ENCODE data around the gene ZNF638.
"Not testable (repeated sequence)": the region's sequence is repeated elsewhere in the genome, so short reads cannot be mapped to it uniquely, and the experiment has no call there.

Gene ZNF638, protein sequence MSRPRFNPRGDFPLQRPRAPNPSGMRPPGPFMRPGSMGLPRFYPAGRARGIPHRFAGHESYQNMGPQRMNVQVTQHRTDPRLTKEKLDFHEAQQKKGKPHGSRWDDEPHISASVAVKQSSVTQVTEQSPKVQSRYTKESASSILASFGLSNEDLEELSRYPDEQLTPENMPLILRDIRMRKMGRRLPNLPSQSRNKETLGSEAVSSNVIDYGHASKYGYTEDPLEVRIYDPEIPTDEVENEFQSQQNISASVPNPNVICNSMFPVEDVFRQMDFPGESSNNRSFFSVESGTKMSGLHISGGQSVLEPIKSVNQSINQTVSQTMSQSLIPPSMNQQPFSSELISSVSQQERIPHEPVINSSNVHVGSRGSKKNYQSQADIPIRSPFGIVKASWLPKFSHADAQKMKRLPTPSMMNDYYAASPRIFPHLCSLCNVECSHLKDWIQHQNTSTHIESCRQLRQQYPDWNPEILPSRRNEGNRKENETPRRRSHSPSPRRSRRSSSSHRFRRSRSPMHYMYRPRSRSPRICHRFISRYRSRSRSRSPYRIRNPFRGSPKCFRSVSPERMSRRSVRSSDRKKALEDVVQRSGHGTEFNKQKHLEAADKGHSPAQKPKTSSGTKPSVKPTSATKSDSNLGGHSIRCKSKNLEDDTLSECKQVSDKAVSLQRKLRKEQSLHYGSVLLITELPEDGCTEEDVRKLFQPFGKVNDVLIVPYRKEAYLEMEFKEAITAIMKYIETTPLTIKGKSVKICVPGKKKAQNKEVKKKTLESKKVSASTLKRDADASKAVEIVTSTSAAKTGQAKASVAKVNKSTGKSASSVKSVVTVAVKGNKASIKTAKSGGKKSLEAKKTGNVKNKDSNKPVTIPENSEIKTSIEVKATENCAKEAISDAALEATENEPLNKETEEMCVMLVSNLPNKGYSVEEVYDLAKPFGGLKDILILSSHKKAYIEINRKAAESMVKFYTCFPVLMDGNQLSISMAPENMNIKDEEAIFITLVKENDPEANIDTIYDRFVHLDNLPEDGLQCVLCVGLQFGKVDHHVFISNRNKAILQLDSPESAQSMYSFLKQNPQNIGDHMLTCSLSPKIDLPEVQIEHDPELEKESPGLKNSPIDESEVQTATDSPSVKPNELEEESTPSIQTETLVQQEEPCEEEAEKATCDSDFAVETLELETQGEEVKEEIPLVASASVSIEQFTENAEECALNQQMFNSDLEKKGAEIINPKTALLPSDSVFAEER (N-terminal part only)

DNA sequence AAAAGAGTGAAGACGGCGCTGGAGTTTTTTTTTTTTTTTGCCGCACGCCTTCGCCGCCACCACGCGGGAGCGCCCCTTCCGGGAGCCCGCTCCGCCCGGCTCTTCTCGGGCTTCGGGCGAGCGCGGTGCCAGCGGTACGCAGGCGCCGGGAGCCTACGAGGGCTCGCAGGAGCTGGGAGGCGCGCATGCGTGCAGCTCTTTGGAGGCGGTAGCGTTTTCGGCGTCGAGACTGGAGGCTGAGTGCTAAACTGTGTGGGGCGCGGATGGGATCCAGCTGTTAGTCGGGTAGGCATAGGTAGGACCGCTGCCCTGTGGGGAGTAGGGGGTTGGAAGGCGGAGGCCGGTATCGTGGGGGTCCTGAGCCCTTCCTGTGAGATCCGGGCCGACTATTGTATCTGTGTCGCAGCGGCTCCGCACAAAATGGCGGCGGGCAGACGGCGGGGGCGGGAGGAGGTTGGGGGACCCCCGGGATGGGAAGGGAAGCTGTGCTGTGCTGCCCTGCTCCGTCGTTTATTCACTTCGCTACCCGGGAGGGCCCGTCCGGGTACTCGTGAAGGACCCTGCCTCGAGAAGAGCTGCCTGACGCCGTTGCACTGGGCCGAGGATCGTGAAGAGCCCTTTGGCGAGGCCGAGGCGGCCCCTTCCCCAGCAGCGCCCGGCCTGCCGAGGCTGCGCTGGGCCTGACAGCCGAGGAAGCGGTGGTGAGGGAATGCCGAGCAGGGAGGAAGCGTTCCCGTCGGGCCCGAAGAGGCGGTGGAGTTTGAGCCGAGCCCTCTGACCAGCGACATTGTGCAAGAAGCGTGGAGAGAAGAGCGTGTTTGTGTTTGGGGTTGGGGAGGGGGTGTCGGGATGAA, at the start of gene ZNF638:
TSS of gene ZNF638 (plus strand) at position 202 of the 854 bp plus-strand sequence. CDS start 17,173 bp downstream, outside the sequence.
- DNase-seq (ENCODE audit: low read depth in 2 of 2) = peak; percentile 77 to 90

DNA sequence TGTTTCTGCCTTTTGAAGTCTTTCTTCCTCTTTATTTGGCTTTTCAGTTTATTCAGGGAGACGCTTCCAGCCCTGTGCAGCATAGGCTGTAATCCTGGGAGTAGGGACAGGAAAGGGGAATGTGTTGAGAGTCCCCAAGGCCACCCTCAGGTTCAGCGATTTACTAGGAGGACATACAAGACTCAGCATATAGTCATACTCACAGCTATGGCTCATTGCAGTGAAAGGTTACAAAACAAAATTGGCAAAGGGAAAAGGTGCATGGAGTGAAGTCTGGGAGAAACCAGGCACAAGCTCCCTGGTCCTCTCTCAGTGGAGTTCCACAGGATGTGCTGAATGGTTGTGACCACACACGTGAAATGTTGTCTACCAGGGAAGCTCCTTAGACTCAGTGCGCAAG, 49.6 kb upstream of the ZNF638 start:
- no peak for DNase-seq (ENCODE audit: low read depth in 2 of 2)

DNA sequence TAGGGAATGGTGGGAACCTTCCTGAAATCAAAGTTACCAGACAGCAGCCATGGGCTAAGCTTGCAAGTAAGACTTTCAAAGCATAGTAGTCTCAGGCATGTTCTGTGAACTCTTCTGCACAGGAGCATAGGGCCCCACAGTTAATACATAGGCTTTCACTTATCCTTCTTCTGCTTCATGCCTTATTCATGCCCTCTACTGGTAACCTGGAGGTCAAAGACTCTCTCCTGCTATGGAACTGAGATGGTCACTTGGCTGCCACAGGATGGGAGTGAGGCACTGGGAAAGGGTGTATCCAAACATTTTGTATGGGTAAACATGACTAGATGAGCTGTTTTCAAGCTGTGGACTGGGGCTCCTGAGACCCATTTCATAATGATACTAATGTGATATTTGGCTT, 49.1 kb upstream of the ZNF638 start:
- no peak for DNase-seq (ENCODE audit: low read depth in 2 of 2)

DNA sequence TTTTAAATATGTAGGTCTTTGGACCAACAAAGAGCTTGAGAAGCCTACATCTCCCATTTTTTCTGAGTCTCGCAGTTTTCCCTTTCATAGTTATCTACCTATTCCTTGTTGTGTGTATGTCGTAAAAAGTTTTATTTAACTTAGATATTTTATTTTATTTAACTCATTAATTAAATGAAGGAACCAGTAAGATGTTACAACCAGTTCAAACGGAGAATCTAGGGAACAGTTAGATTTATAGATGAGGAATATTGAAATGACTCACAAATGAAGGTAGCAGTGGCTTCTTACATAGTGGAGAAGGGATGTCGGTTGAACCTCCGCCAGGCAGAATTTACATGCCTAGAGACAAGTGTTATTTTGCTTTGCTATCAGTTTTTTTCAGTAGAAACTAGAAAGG, 48.5 kb upstream of the ZNF638 start:
- no peak for DNase-seq (ENCODE audit: low read depth in 2 of 2)

DNA sequence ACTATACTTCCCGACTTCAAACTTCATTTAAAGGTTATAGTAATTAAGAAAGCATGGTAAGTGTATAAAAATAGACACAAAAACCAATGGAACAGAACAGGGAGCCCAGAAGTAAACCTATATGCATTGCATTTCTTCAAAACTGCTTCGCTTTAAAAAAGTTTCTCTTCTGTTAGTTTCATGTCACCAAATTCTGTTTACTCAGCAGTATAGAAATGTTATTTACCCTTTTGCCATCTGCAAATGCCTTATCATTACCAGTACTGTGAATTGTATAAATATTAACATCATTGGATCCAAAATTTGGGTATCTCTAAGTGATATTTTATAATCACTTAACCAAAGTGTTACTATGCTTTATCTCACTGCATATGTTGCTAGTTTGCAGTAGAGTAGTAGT, 45.9 kb upstream of the ZNF638 start:
- DNase-seq (ENCODE audit: low read depth in 2 of 2) = no peak

DNA sequence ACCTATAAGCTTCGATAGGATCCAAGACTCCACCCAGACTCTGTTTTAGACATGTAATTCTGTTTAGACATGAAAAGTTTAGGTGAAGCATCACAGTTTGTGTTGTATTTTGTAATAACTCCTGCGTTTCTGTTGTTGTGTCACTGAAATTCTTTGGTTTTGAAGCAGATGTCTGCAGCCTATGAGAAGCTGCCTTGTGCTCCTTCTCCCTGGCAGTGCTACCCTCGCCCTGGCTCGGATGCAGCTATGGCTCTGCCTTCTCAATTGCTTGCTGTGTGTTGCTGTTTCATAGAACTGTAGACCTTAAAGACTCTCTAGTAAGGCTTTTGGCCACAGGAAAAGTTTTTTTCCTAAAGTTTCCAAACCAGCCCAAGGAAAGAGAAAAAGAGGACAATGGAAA, 40.2 kb upstream of the ZNF638 start:
- no peak for DNase-seq (ENCODE audit: low read depth in 2 of 2)

DNA sequence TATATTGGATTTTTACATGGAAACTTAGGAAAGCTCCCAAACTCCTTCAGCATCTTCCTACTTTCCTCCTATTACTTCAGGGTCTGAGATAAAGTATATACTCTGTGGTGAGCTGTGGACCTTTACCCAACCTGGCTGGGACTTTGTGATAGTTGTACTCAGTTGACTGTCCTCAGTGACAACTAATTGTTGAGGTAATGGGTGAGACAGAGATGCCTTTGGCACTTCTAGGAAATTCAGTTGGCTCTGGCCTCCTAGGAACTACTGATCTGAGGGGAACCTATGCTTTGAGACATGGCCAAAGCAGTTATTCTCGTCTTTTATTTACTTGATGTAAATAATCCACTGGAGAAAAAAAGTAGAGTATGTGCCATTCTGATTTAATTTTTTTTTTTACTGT, 39.4 kb upstream of the ZNF638 start:
- DNase-seq (ENCODE audit: low read depth in 2 of 2) = no peak

DNA sequence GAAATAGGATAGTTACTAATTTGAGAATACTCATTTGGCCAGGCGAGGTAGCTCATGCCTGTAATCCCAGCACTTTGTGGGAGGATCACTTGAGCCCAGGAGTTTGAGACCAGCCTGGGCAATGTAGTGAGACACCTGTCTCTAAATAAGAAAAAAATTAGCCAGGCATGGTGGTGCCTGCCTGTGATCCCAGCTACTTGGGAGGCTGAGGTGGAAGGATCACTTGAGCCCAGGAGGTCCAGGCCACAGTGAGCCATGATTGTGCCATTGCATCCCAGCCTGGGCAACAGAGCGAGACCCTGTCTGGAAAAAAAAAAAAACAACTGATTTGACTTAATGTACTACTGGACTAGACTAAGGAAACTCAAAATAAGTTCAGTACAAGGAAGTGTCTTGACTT, 32.7 kb upstream of the ZNF638 start:
- no peak for DNase-seq (ENCODE audit: low read depth in 2 of 2)

DNA sequence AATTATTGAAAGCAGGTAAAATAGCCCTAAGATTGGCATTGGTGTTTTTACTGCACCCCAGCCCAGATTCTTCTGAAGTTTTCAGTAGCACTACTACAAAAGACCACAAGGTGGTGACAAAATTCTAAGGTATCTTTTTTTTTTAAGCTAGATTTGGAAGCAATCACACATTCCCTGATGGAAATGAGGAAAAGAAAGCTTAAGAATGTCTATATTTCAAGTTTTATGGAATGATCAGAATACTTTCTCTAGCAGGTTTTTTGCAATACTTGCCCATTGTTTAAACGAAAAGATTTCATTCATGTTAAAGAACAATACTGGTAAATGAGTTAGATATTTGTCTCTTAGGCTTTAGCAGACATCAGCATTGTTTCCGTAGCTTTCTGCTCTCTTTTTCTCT, 32.1 kb upstream of the ZNF638 start:
- DNase-seq (ENCODE audit: low read depth in 2 of 2) = no peak

DNA sequence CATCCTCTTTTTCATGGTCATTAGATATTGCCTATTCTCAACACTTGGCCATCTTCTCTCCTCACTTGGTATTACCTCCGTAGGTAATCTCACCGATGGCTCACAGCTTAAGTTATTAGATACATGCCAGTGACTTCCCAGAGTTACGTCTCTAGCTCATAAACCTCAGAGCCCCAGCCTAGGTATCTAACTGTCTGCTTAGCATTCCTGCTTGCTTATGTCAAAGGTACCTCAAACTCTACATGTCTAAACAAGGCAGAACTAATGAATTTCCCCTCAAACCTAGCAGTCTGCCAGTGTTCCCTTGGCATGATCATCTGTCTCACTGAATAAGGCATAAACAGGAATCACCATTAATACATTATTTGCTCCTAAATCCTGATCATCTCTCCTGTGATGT, 27.7 kb upstream of the ZNF638 start:
- DNase-seq (ENCODE audit: low read depth in 2 of 2) = no peak

DNA sequence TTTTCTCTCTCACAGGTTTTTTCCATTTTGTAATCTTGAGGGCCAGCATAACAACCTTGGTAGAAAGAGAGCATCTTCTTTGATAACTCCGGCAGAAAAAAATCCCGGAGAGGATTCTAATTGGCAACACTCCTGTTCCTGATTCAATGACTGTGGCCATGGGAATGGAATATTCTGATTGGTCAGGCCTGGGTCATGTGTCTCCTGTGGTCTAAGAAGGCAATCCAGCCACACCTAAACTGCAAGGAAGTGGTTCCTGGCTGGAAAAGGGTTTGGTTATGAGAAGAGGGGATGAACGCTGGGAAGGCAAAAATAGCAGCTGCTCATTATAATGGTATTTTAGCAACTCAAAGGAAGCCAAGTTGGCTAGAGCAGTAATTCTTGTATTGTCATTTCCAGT, 24.8 kb upstream of the ZNF638 start:
- no peak for DNase-seq (ENCODE audit: low read depth in 2 of 2)

DNA sequence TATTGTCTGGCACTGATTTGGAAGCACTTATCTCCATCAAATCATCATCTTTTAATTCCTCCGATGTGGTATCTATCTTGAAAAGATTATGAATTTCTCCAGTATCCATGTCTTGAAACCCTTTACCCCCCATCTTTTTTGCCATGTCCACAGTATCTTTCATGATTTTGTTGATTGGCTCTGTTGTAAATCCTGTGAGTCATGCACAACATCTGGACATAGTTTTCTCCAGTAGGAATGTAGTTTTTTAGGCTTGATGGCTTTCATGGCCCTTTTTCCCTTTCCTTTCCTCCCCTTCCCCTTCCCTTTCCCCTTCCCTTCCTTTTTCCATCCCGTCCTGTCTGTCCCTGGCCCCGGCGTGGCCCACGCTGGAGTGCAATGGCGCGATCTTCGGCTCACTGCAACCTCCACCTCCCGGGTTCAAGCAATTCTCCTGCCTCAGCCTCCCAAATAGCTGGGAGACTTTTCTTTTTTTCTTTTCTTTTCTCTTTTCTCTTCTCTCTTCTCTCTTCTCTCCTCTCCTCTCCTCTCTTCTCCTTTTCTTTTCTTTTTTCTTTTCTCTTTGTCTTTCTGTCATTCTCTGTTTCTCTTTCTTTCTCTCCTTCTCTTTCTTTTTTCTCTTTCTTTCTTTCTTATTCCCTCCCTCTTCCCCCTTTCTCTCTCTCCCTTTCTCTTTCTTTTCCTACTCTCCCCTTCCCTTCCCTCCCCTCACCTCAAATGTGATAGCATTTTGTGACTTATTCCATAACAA, 18.4 kb upstream of the ZNF638 start:
- no peak for DNase-seq (ENCODE audit: low read depth in 2 of 2)

DNA sequence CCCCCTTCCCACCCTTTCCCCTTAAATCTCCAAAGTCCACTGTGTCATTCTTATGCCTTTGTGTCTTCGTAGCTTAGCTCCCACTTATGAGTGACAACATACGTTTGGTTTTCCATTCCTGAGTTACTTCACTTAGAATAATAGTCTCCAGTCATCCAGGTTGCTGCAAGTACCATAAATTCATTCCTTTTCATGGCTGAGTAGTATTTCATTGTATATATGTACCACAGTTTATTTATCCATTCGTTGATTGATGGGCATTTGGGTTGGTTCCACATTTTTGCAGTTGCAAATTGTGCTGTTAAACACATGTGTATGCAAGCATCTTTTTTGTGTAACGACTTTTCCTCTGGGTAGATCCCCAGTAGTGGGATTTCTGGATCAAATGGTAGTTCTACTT, 14.5 kb upstream of the ZNF638 start:
- DNase-seq (ENCODE audit: low read depth in 2 of 2) = no peak

DNA sequence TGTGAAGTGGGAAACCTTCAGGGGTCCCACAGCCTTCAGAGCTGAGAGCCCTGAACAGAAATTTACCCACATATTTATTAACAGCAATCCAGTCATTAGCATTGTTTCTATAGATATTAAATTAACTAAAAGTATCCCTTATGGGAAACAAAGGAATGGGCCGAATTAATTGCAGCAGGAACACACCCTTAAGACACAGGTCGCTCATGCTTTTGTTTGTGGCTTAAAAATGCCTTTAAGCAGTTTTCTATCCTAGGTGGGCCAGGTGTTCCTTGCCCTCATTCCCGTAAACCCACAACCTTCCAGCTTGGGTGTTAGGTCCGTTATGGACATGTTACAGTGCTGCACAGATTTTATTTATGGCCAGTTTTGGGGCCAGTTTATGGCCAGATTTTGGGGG, 13.7 kb upstream of the ZNF638 start:
- DNase-seq (ENCODE audit: low read depth in 2 of 2) = not testable (repeated sequence)

DNA sequence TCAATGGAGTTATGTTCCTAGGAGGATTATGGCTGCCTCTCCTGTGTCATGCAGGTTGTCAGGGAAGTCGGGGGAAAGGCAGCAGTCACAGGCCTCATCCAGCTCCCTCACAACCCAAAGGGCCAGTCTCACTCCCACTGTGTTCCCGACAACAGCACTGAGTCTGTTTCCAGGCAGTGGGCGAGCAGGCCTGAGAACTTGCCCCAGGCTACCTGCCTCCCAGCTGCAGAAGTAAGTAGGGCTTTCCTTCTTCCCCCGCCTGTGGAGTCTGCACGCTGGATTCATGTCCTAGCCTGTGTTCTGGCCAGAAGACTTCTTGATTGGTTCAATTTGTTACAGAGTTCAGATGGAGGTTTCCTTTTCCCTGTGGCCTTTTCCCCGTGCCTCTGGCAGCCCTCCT, 8.2 kb upstream of the ZNF638 start:
- no peak for DNase-seq (ENCODE audit: low read depth in 2 of 2)

DNA sequence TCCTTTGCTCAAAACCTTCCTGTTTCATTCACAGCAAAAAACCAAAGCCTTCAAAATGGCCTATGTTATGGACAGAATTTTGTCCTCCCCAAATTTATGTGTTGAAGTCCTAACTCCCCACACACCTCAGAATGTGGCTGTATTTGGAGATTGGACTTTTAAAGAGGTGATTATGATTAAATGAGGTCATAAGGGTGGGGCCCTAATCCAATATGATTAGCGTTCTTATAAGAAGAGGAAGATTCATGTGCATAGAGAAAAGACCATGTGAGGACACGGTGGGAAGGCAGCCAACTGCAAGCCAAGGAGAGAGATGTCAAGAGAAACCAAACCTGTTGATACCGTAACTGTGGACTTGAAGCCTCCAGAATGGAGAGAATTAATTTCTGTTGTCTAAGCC, 4.6 kb upstream of the ZNF638 start:
- DNase-seq (ENCODE audit: low read depth in 2 of 2) = no peak

DNA sequence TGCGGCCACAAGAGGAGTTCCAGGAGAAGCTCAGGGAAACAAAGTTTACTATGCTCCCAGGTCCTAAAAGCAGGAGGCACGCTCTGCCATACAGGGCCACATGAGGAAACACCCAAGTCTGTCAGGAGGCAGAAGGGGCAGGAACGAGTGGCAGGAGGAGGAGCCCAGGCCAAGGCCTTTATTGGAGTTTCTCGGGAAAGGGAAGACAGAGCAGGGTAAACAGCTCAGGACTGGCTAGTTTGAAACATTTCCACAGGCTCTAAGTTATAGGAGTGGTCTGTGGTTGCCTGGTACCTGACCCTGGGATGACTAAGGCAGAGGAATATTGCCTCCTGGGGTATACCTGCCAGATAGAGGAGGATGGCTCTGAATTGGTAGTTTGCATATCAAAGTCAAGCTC, 3.7 kb upstream of the ZNF638 start:
- no peak for DNase-seq (ENCODE audit: low read depth in 2 of 2)

DNA sequence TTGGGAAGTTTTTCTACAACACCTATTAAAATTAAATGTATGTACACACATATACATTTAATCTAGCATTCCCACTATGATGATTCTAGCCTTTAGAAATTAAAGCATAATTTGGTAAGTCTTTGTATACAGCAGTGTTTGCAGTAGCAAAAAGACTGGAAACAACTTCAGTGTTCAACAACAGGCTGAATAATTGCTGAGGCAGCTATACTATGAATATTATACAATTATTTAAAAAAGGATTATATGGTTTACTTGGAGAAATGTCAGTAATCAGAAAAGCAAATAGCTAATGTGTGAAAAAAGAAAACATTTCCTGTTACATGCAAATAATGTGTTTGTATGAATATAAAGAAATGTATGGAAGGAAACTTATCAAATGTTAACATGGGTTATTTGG, 1.4 kb upstream of the ZNF638 start:
- no peak for DNase-seq (ENCODE audit: low read depth in 2 of 2)

DNA sequence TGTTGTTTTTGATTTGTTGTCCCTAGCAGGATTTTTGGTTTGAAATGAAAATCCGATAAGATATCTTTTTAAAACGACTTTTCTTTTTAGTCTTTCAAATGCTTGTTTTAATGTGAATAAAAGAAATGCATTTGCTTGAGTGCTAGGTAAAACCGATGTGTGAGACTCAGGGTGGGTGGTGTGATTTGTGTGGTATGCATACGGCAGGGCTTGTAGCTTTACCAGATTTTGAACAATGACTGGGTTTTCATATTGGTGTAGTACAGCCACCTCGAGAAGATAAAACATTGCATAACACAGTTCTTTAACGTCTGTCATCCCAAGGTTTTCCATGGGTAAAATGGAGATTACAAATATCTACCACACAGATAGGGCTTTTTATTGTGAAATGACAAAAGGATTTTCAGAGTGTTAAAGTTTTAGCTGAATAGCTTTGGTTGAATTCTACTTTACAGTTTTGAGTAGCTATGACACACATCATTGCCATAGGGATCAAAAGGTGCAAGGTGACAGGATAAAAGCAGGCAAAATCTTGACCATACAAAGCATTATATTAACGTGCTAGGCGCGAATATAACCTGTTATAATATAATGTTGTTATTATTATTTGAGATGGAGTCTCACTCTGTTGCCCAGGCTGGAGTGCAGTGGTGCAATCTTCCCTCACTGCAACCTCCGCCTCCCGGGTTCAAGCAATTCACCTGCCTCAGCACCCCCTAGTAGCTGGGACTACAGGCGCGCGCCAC, 824 bp upstream of the ZNF638 start:
- no peak for DNase-seq (ENCODE audit: low read depth in 2 of 2)

DNA sequence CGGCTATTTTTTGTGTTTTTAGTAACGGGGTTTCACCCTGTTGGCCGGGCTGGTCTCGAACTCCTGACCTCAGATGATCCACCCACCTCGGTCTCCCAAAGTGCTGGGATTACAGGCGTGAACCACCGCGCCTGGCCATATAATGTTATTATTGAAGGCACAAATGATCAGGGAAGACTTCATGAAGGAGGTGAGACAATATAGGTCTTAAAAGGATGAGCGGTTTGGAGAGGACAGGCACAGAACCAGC, 326 bp upstream of the ZNF638 start:
- DNase-seq (ENCODE audit: low read depth in 2 of 2) = not testable (repeated sequence)
